HG02840 (cell line): ENCODE results near the gene PTPRN2.
"Not testable (repeated sequence)": the region's sequence is repeated elsewhere in the genome, so short reads cannot be mapped to it uniquely, and the experiment has no call there.

ENCODE experiments used
- ATAC-seq: cut with Tn5 transposase; IDR thresholded peaks from one replicate; pipeline ENCODE4 v1.9.1; 2021; ENCODE audit warnings: mild to moderate bottlenecking, moderate library complexity, moderate number of reproducible peaks; ENCODE audit not compliant: unreplicated experiment, low FRiP score

Gene PTPRN2

DNA sequence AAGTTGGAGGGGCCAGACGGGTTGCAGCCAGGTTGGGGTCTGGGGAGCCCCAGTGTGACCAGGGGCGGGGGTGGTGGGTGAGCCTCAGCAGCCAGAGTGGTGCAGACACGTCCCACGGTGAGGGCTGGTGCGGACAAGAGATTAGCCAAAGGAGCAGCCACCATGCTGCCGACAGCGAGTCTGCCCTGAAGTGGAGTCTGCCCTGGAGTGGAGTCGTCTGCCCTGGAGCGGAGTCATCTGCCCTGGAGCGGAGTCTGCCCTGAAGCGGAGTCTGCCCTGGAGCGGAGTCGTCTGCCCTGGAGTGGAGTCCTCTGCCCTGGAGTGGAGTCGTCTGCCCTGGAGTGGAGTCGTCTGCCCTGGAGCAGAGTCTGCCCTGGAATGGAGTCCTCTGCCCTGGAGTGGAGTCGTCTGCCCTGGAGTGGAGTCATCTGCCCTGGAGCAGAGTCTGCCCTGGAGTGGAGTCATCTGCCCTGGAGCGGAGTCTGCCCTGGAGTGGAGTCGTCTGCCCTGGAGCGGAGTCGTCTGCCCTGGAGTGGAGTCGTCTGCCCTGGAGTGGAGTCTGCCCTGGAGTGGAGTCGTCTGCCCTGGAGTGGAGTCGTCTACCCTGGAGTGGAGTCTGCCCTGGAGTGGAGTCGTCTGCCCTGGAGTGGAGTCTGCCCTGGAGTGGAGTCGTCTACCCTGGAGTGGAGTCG, 64.3 kb downstream of the PTPRN2 start:
- ATAC-seq, result not testable (repeated sequence)

DNA sequence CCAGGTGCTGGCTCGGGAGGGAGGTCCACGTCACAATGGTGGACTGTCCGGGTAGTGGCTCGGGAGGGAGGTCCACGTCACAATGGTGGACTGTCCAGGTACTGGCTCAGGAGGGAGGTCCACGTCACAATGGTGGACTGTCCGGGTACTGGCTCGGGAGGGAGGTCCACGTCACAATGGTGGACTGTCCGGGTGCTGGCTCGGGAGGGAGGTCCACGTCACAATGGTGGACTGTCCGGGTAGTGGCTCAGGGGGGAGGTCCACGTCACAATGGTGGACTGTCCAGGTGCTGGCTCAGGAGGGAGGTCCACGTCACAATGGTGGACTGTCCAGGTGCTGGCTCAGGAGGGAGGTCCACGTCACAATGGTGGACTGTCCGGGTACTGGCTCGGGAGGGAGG, 65.8 kb downstream of the PTPRN2 start:
- not testable (repeated sequence) for ATAC-seq

DNA sequence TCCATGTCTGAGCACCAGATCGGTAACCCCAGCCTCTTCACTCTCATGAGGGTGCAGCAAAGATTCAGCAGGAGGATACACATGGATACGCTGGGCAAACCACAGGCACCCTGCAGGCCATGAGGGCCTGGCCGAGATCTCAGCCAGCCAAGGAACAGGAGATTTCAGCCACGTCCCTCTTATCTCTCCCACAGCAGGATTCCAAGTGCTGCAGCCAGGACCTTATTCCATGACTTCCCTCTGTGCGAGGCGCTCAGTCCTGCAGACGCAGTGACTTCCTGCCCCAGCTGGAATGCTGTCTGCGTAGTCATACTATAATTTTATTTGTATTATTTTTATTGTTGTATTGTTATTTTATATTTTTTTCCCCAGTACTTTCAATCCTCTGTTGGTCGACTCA, 66.8 kb downstream of the PTPRN2 start:
- ATAC-seq, result no peak

DNA sequence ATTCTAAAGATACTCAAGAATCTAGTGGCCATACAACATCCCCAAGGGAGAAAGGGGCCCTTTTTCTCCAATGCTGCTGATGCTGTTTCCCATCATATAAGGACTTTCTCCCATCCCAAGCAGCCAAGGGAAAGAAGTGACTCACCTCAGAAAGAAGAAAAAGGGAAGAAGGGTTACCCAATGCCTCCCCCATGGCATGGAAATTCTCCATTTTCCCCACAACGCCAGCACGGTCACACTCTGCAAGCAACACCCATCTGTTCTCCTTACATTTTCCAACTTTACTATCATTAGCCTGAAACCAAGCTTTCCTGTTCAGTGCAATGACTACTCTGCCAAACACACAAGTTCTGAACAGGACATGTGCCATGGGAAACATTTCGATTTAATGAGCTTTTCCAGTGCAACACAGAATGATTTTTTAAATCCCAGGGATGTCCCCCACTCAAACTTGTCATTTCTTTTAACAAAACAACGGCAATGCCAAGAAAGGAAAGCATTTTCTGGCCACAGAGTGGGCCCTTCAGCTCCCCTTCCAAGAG, 67.9 kb downstream of the PTPRN2 start:
- no peak for ATAC-seq

DNA sequence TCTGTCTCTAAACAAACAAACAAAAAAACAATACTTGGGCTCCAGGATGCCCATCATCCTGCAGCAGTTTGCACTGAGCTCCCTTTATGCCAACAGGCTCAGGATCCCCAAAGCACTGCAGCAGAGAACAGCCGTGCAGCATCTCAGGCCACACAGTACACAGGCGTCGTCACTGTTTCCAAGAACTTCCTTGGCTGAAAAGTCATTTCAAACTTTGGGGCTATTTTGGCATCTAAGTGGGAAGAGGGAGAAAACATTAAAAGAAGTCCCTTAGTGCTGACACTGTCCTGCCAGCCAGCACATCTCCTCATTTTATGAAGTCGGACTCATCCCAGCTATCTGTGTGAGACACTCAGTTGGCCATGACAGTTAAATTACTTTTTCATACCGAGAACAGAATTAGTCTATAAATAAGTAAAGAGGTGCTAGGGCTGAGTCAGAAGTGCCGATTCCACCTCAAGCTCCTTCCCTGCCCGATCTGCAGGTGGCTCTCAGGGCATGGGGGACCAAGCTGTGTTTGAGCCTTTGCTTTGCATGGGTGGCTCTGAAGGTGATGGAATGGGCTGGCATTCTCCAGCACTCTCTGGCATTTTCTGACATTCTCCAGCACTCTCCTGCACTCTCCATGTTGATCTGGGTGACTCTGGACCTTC, 68.5 kb downstream of the PTPRN2 start:
- ATAC-seq, result no peak

DNA sequence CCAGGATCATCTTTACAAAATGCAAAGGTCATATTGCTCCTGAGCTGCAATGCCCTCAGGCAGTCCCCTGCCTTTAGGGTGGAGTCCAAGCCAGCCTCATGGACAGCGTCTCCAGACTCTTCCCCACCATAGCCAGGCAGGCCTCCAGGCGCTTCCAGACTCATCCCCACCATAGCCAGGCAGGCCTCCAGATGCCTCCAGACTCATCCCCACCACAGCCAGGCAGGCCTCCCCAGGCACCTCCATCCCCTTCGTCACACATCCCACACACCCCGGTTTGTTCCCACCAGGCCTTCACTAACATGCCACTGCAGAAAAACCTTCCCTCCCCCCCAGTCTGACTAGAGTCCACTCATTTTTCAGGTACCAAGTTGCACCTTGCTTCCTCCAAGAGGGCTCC, 70.1 kb downstream of the PTPRN2 start:
- no peak for ATAC-seq

DNA sequence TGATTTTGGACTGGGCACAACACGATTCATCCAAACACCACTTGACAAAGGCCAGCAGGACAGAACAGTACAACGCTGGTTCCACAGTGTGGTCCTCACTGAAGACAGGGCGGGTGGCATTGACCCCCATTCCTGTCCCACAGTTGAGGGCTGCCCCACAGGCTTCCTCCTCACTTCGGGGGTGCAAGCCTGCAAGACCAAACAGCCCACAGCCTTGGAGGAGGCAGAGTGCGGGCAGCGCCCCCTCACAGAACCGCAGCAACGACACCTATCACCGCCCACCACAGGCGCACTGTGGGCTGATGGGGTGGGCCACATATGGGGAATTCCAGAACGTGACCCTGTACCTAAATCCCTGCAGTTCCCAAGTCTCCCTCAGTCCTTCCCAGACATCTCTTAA, 70.6 kb downstream of the PTPRN2 start:
- no peak for ATAC-seq

DNA sequence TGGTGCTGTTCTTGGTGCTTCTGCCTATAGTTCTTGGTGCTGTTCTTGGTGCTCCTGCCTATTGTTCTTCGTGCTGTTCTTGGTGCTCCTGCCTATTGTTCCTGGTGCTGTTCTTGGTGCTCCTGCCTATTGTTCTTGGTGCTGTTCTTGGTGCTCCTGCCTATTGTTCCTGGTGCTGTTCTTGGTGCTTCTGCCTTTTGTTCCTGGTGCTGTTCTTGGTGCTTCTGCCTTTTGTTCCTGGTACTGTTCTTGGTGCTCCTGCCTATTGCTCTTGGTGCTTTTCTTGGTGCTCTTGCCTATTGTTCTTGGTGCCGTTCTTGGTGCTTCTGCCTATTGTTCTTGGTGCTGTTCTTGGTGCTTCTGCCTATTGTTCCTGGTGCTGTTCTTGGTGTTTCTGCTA, 71.1 kb downstream of the PTPRN2 start:
- no peak for ATAC-seq

DNA sequence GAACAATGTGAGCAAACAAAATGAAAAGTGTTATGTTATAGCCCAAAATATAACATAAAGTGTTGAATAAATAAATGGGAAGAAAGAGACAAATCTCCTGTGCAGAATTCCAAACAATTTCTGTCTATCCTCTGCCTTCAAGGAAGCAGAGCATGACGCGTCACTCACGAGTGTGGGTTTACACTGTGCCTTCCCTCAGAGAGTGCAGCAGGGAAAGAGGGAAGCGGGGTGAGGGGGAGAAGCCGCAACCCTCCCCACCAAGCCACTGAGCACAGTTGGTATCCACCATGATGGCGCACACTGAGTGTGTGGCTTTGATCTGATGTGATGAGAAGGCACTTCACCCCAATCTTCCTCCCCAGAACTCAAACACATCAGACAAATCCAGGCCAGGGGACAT, 74.8 kb downstream of the PTPRN2 start:
- ATAC-seq, result no peak

DNA sequence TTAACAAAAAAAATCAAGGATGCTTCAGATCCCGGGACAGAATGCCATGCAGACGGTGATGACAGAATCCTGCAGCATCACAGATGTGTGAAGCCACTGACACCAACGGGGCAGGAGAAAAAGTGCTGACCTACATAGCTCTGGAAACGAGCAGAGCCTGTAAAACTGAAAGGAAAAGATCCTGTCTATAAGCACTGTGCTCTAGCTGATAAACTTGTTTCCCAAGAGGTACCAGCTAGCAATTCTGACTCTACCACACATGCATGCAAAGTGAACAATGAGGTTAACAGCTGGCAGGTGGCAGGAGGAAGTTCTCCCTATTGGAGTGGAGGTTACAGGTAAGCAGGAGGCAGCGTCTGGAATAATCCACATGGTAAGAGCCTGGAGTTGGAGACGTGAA, 75.6 kb downstream of the PTPRN2 start:
- no peak for ATAC-seq

DNA sequence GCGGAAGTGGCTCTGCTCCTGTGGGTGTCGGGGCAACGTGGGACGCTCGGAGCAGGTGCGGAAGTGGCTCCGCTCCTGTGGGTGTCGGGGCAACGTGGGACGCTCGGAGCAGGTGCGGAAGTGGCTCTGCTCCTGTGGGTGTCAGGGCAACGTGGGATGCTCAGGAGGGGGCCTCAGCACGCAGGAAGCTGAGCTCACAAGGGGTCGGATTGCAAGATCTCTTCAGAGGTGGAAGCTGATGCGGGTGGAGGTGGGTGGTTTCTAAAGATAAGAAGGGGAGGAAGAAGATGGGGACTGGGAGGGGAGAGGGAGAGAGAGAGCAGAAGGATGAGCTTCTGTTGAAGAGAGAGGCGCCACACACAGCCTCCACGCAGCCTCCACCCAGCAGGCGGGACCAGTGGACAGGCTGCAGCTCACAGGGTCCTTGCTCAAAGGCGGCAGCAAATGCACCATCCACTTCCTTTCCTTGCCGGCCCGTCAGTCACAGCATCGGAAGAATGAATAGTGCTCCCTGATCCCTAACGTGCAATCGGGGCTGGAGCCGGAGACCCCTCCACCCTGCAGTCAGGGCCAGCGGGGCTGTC, 78.7 kb downstream of the PTPRN2 start:
- no peak for ATAC-seq

DNA sequence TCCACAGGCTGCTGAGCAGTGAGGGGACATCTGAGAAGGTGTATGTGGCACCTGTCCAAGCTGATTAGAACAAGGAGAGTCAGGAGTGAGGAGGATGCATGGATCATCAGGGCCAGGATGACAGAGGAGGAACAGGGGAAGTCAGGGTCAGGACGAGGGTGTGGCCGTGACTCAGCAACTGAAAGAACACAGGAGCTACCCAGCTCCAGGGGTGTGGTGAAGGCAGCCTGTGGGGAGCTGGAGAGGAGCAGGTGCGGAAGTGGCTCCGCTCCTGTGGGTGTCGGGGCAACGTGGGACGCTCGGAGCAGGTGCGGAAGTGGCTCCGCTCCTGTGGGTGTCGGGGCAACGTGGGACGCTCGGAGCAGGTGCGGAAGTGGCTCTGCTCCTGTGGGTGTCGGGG, 79.3 kb downstream of the PTPRN2 start:
- not testable (repeated sequence) for ATAC-seq

DNA sequence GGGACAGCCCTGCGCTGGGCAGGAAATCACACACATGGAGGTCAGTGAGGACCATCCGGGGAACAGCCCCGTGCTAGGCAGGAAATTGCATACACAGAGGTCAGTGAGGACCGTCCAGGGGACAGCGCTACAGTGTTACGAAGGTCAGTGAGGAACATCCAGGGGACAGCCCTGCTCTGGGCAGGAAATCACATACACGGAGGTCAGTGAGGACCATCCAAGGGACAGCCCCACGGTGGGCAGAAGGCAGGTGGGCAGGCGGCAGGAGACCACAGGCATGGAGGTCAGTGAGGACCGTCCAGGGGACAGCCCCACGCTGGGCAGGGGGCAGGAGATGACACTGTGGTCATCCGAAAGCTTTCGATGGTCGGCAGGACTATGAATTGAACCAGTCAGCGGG, 79.7 kb downstream of the PTPRN2 start:
- no peak for ATAC-seq

DNA sequence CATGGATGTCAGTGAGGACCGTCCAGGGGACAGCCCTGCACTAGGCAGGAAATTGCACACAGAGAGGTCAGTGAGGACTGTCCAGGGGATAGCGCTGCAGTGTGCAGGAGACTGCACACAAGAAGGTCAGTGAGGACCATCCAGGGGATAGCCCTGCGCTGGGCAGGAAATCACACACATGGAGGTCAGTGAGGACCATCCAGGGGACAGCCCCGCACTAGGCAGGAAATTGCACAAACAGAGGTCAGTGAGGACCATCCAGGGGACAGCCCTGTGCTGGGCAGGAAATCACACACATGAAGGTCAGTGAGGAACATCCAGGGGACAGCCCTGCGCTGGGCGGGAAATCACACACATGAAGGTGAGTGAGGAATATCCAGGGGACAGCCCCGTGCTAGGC, 80.4 kb downstream of the PTPRN2 start:
- ATAC-seq, result not testable (repeated sequence)

DNA sequence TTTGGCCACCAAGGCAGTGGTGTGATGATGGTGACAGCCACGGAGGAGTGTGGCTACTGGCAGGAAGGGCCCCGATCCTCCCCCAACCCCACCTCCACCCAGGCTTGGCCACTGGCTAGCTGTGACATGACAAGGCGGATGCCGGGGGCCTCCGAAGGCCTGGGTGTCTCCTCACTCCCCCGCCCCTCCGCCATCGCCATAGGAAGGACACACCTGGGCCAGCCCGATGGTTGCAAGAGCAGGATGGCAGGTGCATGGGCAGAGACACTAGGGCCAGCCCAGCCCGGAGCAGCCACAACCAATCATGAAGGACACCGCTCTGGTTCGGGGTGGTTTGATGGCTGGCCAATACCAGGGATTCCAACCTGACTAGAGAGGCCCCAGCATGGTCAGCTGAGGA, 81.0 kb downstream of the PTPRN2 start:
- no peak for ATAC-seq

DNA sequence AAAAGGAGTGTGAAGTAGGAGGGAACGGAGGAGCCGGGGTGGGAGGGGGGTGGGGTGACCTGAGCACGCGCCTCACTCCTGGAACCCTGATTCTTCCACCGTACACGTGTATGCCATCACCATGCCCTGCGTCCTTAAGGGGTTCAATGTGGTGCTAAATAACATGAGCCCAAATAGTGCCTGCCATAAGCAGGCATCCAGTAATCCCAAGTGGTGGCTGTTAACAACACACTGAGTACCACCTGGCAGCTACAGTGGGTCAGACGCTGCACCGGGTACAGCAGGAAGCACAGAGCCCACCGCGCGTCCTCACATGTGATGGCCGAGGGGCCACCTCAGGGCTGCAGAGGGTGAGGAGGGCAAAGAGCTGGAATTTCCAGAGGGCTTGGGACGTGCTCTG, 81.9 kb downstream of the PTPRN2 start:
- no peak for ATAC-seq

DNA sequence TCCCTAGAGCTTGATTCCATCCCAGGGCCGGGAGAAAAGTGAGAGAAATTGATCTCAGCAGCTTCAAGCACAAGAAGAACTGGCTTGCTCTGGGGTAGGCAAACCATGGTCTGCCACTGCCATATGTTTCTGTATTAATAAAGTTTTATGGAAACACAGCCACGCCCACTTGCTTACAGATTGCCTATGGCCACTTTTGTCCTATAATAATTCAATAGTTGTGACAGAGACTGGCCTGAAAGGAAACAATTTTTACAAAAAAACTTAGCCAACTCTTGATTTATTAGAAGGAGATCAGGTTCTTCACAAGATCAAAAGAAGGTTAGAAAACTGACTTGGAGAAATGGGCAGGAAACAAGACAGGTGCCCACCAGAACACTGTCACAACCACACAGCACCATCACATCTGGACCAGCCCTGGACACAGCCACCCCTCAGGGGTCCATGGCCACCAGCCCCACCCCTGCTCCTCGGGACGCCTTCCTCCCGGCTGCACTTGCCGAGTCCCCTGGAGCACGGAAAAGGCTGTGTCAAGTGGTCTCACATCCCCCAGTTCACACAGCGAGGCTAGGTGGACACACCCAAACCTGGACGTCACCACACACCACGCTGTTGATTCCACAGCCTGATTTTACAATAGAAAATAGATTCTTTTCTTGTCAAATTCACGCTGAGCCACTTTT, 85.4 kb downstream of the PTPRN2 start:
- ATAC-seq, result no peak

DNA sequence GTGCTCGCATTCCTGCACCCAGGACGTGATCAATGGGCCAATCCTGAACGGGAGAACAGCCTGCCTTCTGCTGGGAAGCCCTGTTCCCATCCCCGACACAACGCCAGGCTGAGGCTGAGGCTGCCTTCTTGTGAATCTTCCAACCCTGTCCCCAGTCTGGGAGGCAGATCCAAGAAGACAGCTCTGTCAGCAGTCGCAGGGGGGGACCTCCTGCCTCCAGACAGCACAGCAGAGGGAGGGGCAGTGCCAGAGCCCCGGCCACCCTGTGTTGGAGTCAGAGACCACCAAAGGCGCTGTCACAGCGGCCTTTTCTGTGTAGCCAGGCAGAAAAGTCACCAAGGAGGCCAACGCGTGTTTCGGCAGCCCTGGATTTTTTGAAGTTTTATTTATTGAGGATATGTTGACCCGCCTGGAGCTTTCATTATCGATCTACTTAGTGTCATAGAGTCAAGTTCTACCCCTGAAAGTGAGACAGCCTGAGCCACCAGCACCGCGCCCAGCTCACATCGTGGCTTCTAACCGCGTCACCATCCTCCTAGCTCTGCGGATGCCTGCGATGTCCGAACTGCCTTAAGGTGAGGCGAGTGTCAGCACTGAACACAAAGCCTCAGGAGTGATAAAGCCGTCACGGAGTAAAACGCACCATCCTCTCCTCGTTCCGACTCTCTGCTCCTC, 86.1 kb downstream of the PTPRN2 start:
- no peak for ATAC-seq

DNA sequence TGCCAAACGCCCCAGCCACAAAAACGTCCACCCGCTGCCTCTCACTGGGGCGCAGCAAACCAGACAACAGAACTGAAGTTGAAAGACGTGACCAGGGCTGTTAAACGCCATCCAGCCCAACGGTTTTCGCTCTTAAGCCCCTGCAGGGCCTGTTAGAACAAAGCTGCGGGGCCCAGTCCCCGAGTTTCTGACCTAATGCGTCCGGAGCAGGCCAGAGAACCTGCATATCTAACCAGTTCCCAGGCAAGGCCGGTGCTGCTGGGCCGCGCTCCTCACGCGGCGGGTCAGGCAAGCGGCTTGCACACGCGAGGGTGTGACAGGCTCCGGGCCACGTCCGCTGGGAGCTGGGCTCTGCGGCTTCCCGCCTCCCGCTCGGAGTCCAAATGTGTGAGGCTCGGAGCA, 87.0 kb downstream of the PTPRN2 start:
- ATAC-seq, result no peak

DNA sequence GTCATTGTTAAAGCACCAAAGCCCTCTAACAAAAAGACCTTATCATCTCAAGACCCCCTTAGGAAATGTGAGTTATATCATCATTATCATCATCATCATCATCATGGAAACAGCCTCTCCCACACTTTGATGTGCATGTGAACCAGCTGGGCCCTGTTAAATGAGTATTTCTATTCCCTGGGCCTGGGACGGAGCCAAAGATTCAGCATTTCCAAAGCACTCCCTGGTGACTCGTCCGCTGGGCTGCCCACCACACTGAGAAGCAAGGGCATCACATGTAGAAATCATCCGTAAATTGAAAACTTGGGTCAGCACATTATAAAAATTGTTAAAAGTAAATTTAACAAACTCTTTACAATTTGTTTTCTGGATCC, 88.6 kb downstream of the PTPRN2 start:
- no peak for ATAC-seq
